Psoas muscle (tissue), 8 donors: Measurements from ENCODE around the gene ANO1. TPM values are rescaled to one million over a fixed set of nuclear protein-coding genes. Genes with fewer than 3 reads are reported as not detected.
A peak's percentile ranks its signal among the peaks of the same experiment; 100 is the strongest.

Source experiments
- ATAC-seq, 4 donors: fragments of 200-7000 bp; cut with Tn5 transposase; one replicate each; pipeline ENCODE4 v1.9.1; 2020; ENCODE audit warnings: moderate library complexity in 3 of 4, mild to moderate bottlenecking in 2 of 4
- DNase-seq, 2 donors: peaks; one replicate each; pipeline ENCODE4 v3.0.0-alpha.2; 2020
- H3K27ac ChIP-seq: fragments of 200-600 bp; one replicate; pipeline ENCODE4 v1.8.0; 2022
- H3K27me3 ChIP-seq, 3 donors: fragments of 200-600 bp in 1 of 3; one replicate each; pipeline versions ENCODE4 v1.6.1 to v1.8.0; 2013 to 2022; ENCODE audit warnings: low read length in 2 of 3, mild to moderate bottlenecking in 2 of 3, moderate library complexity in 1 of 3; ENCODE audit not compliant: insufficient read depth in 3 of 3
- H3K36me3 ChIP-seq, 2 donors: fragments of 200-600 bp in 1 of 2; one replicate each; pipeline versions ENCODE4 v1.6.1 to v1.8.0; 2013 to 2022; ENCODE audit warnings: low read depth in 1 of 2, mild to moderate bottlenecking in 1 of 2, moderate library complexity in 1 of 2; ENCODE audit not compliant: insufficient read depth in 1 of 2
- H3K4me1 ChIP-seq: fragments of 200-600 bp; one replicate; pipeline ENCODE4 v1.8.0; 2022
- H3K4me3 ChIP-seq: fragments of 200-600 bp; one replicate; pipeline ENCODE4 v1.8.0; 2022; ENCODE audit warnings: mild to moderate bottlenecking
- H3K9me3 ChIP-seq: fragments of 200-600 bp; one replicate; pipeline ENCODE4 v1.8.0; 2022
- CTCF ChIP-seq: fragments of 200-600 bp; IDR thresholded peaks from one replicate; pipeline ENCODE4 v1.8.0; 2022; ENCODE audit warnings: antibody characterized with exemption
- WGBS, 3 donors: extraction: QIAGEN DNeasy Blood & Tissue Kit; methylation state at CpG; one replicate each; pipeline versions ENCODE4 v1.1.6 to v1.1.7; 2013; 5-methylcytosine and 5-hydroxymethylcytosine counted together
- intact Hi-C, 2 donors: fragments of 100-400 bp; cut with DNase I; formaldehyde crosslinking; loops; one replicate each; pipeline versions ENCODE4 v1.11.0 to v1.14.2; 2022
- polyA plus RNA-seq, 3 donors: library from polyadenylated mRNA; stranded (reverse); fragments of 200-250 nt; gene quantifications; one replicate each; pipeline ENCODE4 v1.2.3, GENCODE V29; 2013
- total RNA-seq, 4 donors: library from RNA; stranded (reverse); fragmentation: NEBNext Ultra II Directional in 2 of 4; extraction: Animal tissue kit (Norgen Biotek cat#: 25700) in 2 of 4; gene quantifications; one replicate each; pipeline versions ENCODE4 v1.2.1 to v1.2.4, GENCODE V29; 2021 to 2023
- donor health status: healthy with polysubstance abuse.
- donor health status: DM: no; HTN: no; CAD: no; lungs with moderate emphysema.
- donor health status: Bipolar disorder and iron deficiency.
- donor health status: healthy.
- donor health status: DM: yes; HTN: yes; CAD: no.
- donor health status: DM: no; HTN: no; CAD: no.
- donor health status: DM: no; HTN: no; CAD: no.
- donor health status: DM: yes; HTN: yes; CAD: no.

The ANO1 gene
- total and polyA plus RNA-seq, 7 donors = 2.2 to 11.3 (median 8.7) TPM

GRCh38 chr11:70105755-70106571 is 27.8 kb downstream of the ANO1 start:
- peak in 3 of 4 donors; percentile 28 to 71 (median 54) for ATAC-seq
- Histone ChIP-seq H3K4me3 (no peak overlapping the region), H3K36me3 (no peaks in the 10 kb centered on the region), H3K27ac (peak overlapping the region; percentile 62), H3K27me3 (peaks cover 0 to 13% (median 0%) of the 10 kb centered on the region in 3 donors), H3K9me3 (no peaks in the 10 kb centered on the region), H3K4me1 (peaks cover 5% of the 10 kb centered on the region)
- intact Hi-C loops = no loop called here
- TF ChIP-seq CTCF = no peak
- peak in 1 of 2 donors; percentile 16 for DNase-seq
- 37 to 53% (median 38%) methylated on average over 24 of the region's 24 CpGs for WGBS, 3 donors

- H3K27me3 ChIP-seq = peaks cover 0 to 13% (median 0%) of the 10 kb centered on the region in 3 donors
- no peak for DNase-seq
- WGBS, 3 donors = 64 to 78% (median 65%) methylated on average over 5 of the region's 5 CpGs
- H3K27ac ChIP-seq = peak overlapping the region; percentile 62
- ATAC-seq = no peak
- no peaks in the 10 kb centered on the region for H3K9me3 ChIP-seq
- H3K36me3 ChIP-seq = no peaks in the 10 kb centered on the region
- peaks cover 11% of the 10 kb centered on the region for H3K4me1 ChIP-seq
- intact Hi-C loops = no loop called here
- no peak for TF ChIP-seq CTCF
- H3K4me3 ChIP-seq = no peak overlapping the region
Observed at GRCh38 chr11:70106757-70107156, 28.6 kb downstream of the ANO1 start.

GRCh38 chr11:70107191-70107590 is 29.1 kb downstream of the ANO1 start:
- no peak for DNase-seq
- Histone ChIP-seq H3K36me3 (no peaks in the 10 kb centered on the region), H3K9me3 (no peaks in the 10 kb centered on the region), H3K27me3 (peaks cover 0 to 13% (median 0%) of the 10 kb centered on the region in 3 donors), H3K4me3 (no peak overlapping the region), H3K27ac (peak overlapping the region; percentile 63), H3K4me1 (peaks cover 11% of the 10 kb centered on the region)
- intact Hi-C loops = no loop called here
- no peak for TF ChIP-seq CTCF
- ATAC-seq = no peak
- WGBS, 3 donors = 64 to 75% (median 67%) methylated on average over 4 to 9 of the region's 9 CpGs

GRCh38 chr11:70107756-70108155 is 29.6 kb downstream of the ANO1 start:
- Histone ChIP-seq H3K4me1 (peaks cover 11% of the 10 kb centered on the region), H3K4me3 (no peak overlapping the region), H3K9me3 (no peaks in the 10 kb centered on the region), H3K27me3 (peaks cover 0 to 13% (median 0%) of the 10 kb centered on the region in 3 donors), H3K27ac (peak overlapping the region; percentile 63), H3K36me3 (no peaks in the 10 kb centered on the region)
- intact Hi-C loops = no loop called here
- WGBS, 3 donors = 27 to 56% (median 47%) methylated on average over 11 of the region's 11 CpGs
- no peak for TF ChIP-seq CTCF
- ATAC-seq = peak in 3 of 4 donors; percentile 44 to 75 (median 68)
- peak in 1 of 2 donors; percentile 77 for DNase-seq
